ENCODE measurements around the gene CNIH3. TPM values are rescaled to one million over a fixed set of nuclear protein-coding genes. Genes with fewer than 3 reads are reported as not detected.
A peak's percentile ranks its signal among the peaks of the same experiment; 100 is the strongest.

Gene CNIH3
- total RNA-seq, 1 donor from 2014 or later: 4.2 TPM

DNA sequence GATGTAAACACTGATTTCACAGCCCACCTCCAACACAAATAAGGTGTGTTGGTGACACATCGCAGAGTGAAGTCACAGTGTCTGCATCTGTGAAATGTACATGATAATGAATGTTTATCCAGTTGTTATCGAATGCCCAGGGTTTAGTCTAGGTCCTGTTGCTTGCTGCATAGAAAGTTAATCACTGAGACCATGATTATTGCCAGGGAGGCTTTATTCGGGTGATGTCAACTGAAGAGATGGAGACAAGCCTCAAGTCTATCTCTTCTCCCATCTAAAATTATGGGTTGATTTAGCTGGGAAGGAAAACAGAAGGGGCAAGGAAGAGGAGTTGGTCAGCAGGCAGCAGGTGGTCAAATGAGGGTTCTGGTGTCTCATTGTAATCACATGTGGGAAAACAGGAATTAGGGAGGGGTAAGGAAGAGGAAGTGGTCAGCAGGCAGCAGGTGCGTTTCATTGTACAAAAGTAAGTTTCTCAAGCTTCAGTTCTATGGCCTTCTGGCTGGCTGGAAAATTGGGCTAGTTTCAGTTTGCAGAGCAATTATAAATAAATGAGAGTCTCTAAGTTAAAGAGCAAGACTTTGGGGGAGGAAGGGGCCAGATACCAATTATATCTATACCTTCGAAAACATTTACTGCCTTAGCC is 167.0 kb downstream of the CNIH3 start:
- TF ChIP-seq, protein P1, sequence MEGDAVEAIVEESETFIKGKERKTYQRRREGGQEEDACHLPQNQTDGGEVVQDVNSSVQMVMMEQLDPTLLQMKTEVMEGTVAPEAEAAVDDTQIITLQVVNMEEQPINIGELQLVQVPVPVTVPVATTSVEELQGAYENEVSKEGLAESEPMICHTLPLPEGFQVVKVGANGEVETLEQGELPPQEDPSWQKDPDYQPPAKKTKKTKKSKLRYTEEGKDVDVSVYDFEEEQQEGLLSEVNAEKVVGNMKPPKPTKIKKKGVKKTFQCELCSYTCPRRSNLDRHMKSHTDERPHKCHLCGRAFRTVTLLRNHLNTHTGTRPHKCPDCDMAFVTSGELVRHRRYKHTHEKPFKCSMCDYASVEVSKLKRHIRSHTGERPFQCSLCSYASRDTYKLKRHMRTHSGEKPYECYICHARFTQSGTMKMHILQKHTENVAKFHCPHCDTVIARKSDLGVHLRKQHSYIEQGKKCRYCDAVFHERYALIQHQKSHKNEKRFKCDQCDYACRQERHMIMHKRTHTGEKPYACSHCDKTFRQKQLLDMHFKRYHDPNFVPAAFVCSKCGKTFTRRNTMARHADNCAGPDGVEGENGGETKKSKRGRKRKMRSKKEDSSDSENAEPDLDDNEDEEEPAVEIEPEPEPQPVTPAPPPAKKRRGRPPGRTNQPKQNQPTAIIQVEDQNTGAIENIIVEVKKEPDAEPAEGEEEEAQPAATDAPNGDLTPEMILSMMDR (IDR thresholded peaks at IDR 0.05): no peak
- H3K4me3 Mint-ChIP-seq (ENCODE audit: unreplicated experiment): no peak overlapping the region
- no peak overlapping the region for H3K27ac Mint-ChIP-seq (ENCODE audit: unreplicated experiment)
- DNase-seq (ENCODE audit: extremely low spot score, unreplicated experiment): peak; percentile 34
- H3K36me3 Mint-ChIP-seq (ENCODE audit: unreplicated experiment): no peaks in the 10 kb centered on the region
- H3K9me3 Mint-ChIP-seq (ENCODE audit: unreplicated experiment): no peaks in the 10 kb centered on the region
- H3K4me1 Mint-ChIP-seq (ENCODE audit: unreplicated experiment): no peaks in the 10 kb centered on the region
- peaks cover 3% of the 10 kb centered on the region for H3K27me3 Mint-ChIP-seq (ENCODE audit: unreplicated experiment)

DNA sequence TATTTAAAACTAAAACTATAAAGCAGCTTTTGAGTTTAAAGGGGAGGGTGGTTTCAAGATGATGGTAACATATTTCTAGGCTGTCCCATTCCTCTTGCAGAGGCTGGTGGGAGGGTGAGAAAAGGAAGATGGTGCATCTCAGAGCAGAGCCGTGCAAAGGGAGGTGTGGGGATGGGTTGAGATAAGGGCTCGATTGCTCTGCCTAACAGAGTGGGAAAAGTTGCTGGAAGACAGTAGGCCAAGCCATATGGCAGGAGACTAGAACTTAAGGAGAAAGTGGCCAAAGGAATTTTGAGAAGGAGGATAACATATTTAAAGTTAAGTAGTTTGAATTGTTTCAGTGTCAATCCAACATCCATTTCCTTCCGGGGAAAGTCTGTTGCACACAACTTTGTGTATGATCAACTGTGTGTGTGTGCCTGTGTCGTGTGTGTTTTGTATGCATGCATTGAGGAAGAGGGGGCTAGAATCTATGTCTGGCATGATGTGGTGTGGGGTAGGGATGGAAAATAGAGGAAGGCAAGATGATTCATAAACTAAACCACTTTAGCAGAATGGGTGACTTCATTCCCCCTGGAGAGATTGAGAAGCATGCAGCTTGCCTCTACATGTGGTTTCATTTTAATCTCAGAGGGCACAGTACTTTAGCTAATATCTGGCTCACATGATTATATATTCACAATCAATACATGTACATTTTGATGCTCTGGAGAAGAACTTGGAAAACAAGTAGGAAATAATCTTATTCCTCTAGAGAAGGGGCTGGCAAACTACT is 168.3 kb downstream of the CNIH3 start:
- Mint-ChIP-seq H3K9me3 (ENCODE audit: unreplicated experiment) (no peaks in the 10 kb centered on the region), H3K27ac (ENCODE audit: unreplicated experiment) (no peak overlapping the region), H3K27me3 (ENCODE audit: unreplicated experiment) (no peaks in the 10 kb centered on the region), H3K36me3 (ENCODE audit: unreplicated experiment) (no peaks in the 10 kb centered on the region), H3K4me1 (ENCODE audit: unreplicated experiment) (no peaks in the 10 kb centered on the region), H3K4me3 (ENCODE audit: unreplicated experiment) (no peak overlapping the region)
- TF ChIP-seq, protein P1 (IDR thresholded peaks at IDR 0.05): no peak
- peak; percentile 38 for DNase-seq (ENCODE audit: extremely low spot score, unreplicated experiment)

DNA sequence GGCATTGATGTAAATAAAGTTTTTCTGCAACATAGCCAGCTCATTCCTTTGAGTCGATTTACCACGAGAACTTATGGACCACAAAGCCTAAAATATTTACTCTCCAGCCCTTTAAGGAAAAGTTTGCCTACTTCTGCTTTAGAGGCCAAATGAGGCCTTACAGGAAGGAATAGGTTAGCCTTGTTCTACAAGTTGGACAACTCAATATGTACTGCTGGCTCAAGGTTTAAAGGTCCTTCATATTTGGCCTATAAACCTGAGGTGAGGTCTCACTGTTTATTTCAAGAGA is 168.9 kb downstream of the CNIH3 start:
- Mint-ChIP-seq H3K36me3 (ENCODE audit: unreplicated experiment) (no peaks in the 10 kb centered on the region), H3K4me1 (ENCODE audit: unreplicated experiment) (no peaks in the 10 kb centered on the region), H3K27me3 (ENCODE audit: unreplicated experiment) (no peaks in the 10 kb centered on the region), H3K27ac (ENCODE audit: unreplicated experiment) (no peak overlapping the region), H3K4me3 (ENCODE audit: unreplicated experiment) (no peak overlapping the region), H3K9me3 (ENCODE audit: unreplicated experiment) (no peaks in the 10 kb centered on the region)
- TF ChIP-seq, protein P1 (IDR thresholded peaks at IDR 0.05): no peak
- DNase-seq (ENCODE audit: extremely low spot score, unreplicated experiment): no peak

DNA sequence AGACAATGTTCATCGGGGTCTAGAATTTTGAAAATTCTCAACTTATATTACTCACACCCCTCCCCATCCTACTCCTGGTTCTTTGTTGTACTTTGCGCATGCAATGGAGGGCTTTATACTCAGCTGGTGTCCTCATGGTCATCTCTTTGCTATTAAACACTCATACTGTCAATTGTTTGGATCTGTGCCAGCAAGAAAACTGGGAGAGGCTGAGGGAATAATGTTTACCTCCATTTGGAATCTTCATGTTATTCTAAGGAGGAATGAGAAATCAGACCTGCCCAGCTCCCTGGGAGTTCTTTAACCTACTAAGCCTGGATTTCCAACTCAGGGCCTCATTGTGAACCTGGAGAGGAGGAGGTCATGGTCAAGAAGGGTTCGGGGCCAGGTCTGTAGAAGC is 169.5 kb downstream of the CNIH3 start:
- Mint-ChIP-seq H3K4me3 (ENCODE audit: unreplicated experiment) (no peak overlapping the region), H3K36me3 (ENCODE audit: unreplicated experiment) (no peaks in the 10 kb centered on the region), H3K4me1 (ENCODE audit: unreplicated experiment) (no peaks in the 10 kb centered on the region), H3K9me3 (ENCODE audit: unreplicated experiment) (no peaks in the 10 kb centered on the region), H3K27me3 (ENCODE audit: unreplicated experiment) (no peaks in the 10 kb centered on the region), H3K27ac (ENCODE audit: unreplicated experiment) (no peak overlapping the region)
- peak; percentile 38 for DNase-seq (ENCODE audit: extremely low spot score, unreplicated experiment)
- TF ChIP-seq, protein P1 (IDR thresholded peaks at IDR 0.05): no peak

DNA sequence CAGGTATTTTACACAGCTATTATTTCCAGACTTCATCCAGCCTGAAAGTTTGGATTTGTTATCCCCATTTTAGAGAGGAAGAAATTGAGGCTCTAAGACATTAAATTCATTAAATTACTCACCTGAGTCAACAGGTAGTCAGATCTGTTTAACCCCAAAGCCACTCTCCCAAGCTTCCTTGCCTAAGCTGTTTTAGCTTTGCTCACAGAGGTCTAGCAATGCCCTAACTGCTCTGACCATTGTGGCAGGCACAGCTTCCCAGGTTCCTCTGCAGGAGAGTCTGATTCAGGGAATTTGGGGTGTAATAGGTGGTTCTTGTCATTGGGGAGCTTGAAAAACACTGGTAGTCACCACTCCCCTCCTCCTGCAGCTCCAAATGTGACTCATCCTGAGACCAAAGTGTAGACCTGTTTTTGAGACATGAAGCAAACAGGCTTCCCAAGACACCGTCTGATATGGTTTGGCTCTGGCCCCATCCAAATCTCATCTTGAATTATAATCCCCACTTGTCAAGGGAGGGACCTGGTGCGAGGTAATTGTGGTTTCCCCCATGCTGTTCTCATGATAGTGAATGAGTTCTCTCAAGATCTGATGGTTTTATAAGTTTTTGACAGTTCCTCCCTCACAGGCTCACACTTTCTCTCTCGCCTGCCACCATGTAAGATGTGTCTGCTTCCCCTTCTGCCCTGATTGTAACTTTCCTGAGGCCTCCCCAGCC is 170.6 kb downstream of the CNIH3 start:
- Mint-ChIP-seq H3K9me3 (ENCODE audit: unreplicated experiment) (no peaks in the 10 kb centered on the region), H3K27me3 (ENCODE audit: unreplicated experiment) (no peaks in the 10 kb centered on the region), H3K4me1 (ENCODE audit: unreplicated experiment) (no peaks in the 10 kb centered on the region), H3K27ac (ENCODE audit: unreplicated experiment) (no peak overlapping the region), H3K4me3 (ENCODE audit: unreplicated experiment) (no peak overlapping the region), H3K36me3 (ENCODE audit: unreplicated experiment) (no peaks in the 10 kb centered on the region)
- TF ChIP-seq, protein P1 (IDR thresholded peaks at IDR 0.05): no peak
- peak; percentile 36 for DNase-seq (ENCODE audit: extremely low spot score, unreplicated experiment)

All from osteocyte (in vitro differentiated cells).